Measurements from ENCODE around the gene ARSK. TPM values are rescaled to one million over a fixed set of nuclear protein-coding genes. Genes with fewer than 3 reads are reported as not detected.
A peak's percentile ranks its signal among the peaks of the same experiment; 100 is the strongest.
"Not testable (repeated sequence)": the region's sequence is repeated elsewhere in the genome, so short reads cannot be mapped to it uniquely, and the experiment has no call there.

ARSK gene
- total RNA-seq, 1 experiment from 2014 or later = 12.4 TPM

DNA sequence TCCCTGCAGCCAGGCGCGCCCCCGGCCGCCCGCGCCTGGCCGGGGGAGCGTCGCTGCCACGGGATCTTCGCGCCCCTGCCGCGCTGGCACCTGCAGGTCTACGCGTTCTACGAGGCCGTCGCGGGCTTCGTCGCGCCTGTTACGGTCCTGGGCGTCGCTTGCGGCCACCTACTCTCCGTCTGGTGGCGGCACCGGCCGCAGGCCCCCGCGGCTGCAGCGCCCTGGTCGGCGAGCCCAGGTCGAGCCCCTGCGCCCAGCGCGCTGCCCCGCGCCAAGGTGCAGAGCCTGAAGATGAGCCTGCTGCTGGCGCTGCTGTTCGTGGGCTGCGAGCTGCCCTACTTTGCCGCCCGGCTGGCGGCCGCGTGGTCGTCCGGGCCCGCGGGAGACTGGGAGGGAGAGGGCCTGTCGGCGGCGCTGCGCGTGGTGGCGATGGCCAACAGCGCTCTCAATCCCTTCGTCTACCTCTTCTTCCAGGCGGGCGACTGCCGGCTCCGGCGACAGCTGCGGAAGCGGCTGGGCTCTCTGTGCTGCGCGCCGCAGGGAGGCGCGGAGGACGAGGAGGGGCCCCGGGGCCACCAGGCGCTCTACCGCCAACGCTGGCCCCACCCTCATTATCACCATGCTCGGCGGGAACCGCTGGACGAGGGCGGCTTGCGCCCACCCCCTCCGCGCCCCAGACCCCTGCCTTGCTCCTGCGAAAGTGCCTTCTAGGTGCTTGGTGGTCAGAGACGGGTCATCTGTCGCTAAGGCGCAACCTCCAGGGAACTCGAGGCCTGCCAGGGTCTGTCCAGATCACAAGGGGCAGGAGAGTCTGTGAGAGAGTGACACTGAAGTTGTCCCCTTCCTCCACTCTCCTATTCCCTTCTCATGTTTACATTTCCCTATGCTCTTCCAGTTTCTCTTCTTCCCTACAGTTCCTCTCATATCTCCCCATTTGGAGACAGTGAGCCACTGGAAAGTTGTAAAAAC is 66.3 kb downstream of the ARSK start:
- DNase-seq (ENCODE audit: extremely low read depth, low read depth) = no peak

DNA sequence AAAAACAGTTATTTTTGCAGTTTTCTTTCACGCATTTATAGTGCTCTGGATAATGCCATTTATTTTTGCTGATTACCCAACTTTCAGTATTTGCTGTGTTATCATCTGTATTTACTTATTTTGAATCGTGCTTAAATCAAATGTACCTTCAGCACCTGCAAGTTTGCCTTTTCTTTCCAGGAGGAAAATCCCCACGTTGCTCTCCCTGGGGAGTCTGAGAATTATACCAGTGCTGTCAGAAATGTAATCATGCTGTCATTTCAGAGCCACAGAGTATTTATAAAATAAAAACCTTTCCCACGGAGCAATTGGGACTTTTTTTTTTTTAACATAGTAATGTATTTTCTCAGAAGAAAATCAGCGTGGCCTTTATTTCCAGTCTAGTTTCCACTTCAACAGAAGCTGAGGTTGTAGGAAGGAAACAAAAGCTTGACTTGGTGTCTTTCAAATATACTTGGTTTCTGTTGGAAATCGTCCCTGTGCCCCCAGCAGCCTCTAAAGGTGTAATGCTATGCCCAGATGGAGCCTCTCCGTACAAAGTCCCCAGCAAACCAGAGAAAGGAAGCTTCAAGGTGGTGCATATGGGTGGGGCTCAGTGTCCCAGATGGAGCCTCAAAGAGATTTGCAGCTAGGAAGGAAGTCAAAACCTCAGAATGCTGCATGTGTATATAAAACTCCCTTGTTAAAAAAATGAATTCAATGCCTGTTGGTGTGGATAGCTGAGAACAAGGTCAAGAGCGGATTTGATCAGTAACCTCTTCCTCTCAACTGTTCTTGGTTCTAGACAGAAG is 67.1 kb downstream of the ARSK start:
- no peak for DNase-seq (ENCODE audit: extremely low read depth, low read depth)

DNA sequence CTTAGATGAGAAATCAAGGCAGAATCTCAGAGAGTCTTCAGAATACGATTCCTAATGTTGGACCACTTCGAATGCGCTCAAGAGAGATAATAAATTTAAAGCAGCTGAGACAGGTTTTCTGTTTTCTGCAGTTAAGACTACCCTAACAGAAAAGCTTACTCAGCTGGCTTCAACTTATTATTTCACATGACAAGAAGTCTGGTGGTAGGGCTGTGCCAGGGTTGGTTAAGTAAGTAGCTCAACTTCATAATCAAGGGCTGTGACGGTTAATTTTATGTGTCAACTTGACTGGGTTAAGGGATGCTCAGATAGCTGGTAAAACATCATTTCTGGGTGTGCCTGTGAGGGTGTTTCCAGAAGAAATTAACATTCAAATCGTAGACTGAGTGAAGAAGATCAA is 68.8 kb downstream of the ARSK start:
- no peak for DNase-seq (ENCODE audit: extremely low read depth, low read depth)

DNA sequence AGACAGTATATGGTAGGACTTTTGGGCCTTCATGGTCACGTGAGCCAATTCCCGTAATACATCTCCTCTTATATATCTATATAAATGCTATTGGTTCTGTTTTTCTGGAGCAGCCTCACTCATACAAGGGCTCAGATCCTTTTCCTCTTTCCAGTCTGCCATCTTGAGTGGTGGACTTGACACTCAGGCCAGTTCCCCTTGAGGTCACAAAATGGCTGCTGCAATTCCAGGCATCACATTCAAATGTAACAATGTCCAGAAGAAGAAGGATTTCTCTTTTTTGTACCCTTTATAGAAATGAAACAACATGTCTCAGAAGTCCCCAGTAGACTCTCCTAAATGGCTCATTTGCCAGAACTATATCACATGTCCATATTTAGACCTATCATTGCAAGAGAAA is 69.5 kb downstream of the ARSK start:
- no peak for DNase-seq (ENCODE audit: extremely low read depth, low read depth)

DNA sequence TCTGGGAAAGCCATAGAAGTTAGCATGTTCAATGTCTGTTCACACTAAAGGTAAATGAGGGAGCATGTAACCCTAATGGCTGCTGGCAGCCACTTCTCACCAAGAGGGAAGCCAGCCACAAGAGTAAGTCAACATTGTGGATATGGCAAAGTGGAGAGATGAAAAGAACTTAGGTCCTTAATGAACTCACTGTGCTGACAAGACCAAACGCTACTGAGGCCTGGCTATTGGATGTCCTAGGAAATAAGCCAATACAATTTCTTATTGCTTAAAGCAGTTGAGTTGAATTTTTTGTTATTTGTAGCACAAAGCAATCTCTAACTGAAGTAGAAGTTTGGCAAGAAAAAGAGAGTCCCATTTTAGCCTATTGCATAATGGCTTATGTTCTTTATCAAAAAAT is 71.8 kb downstream of the ARSK start:
- no peak for DNase-seq (ENCODE audit: extremely low read depth, low read depth)

DNA sequence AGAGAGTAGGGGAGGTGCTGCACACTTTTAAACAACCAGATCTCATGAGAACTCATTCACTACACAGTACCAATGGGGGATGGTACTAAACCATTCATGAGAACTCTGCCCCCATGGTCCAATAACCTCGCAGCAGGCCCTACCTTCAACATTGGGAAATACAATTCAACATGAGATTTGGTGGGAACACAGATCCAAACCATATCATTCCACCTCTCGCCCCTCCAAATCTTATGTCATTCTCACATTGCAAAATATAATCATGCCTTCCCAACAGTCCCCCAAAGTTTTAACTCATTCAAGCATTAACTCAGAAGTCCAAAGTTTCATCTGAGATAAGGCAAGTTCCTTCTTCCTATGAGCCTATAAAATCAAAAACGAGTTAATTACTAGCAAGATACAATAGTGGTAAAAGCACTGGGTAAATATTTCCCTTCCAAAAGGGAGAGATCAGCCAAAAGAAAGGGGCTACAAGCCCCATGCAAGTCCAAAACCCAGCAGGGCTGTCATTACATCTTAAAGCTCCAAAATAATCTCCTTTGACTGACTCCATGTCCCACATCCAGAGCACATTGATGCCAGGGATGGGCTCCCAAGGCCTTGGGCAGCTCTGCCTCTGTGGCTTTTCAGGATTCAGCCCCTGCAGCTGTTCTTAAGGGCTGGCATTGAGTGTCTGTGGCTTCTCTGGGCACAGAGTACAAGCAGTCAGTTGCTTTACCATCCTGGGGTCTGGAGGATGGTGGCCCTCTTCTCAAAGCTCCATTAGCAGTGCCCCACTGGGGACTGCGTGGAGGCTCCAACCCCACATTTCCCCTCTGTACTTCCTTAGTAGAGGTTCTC is 73.3 kb downstream of the ARSK start:
- DNase-seq (ENCODE audit: extremely low read depth, low read depth) = no peak

DNA sequence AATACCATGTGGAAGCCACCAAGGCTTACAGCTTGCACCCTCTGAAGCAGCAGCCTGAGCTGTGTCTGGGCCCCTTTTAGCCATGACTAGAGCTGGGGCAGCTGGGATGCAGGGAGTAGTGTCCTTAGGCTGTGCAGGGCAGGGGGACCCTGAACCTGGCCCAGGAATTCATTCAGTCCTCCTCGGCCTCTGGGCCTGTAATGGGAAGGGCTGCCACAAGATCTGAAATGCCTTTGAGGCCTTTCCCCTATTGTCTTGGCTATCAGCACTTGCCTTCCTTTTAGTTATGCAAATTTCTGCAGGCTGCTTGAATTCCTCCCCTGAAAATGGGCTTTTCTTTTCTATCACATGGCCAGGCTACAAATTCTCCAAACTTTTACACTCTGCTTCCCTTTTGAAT is 74.0 kb downstream of the ARSK start:
- no peak for DNase-seq (ENCODE audit: extremely low read depth, low read depth)

DNA sequence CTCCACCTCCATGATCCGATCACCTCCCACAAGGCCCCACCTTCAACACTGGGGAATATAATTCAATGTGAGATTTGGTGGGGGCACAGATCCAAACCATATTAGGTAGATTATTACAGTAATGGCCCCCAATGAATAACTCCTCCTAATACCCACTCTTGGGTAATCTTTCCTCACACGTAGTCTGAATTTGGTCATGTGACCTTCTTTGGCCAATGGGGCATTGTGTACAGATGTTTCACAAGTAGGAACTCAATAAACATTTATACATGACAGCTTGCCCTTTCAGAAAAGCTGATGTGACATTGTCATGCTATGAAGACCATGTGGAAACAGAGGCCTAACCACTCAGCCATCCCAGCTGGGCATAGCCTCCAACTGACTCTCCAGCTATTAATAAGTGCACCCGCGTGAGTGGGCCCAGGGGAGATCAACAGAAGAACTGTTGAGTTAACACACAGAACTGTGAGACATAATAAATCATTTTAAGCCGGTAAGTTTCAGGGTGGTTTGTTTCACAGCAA is 75.6 kb downstream of the ARSK start:
- no peak for DNase-seq (ENCODE audit: extremely low read depth, low read depth)

DNA sequence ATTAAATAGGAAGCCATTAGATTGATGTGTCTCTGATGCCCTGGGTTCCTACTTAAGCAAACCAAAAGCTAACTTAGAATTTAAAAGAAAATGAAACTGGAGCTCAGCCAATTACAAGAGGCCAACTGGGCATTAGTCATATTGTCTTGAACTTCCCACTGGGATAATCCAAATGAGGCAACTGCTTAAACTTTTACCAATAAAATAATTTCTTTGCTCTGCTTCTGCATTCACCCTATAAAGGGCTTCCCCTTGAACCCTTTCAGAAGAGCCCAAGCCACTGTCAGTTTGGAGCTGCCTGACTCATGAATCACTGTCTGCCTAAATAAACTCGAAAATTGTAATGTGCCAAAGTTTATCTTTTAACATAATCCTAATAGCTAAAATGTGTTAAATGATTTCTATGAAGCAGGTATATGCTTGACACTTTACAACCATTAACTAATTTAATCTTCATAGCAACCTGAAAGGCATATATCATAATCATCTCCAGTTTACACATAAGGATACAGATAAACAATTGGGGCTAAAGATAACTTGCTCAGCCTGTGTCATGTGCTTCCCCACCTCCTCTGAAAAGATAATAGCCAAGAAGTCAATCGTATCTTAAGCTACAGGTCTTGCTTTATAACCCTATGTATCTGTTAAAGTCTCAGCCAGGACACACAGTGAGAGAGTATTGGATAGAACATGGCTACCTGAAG is 76.5 kb downstream of the ARSK start:
- no peak for DNase-seq (ENCODE audit: extremely low read depth, low read depth)

DNA sequence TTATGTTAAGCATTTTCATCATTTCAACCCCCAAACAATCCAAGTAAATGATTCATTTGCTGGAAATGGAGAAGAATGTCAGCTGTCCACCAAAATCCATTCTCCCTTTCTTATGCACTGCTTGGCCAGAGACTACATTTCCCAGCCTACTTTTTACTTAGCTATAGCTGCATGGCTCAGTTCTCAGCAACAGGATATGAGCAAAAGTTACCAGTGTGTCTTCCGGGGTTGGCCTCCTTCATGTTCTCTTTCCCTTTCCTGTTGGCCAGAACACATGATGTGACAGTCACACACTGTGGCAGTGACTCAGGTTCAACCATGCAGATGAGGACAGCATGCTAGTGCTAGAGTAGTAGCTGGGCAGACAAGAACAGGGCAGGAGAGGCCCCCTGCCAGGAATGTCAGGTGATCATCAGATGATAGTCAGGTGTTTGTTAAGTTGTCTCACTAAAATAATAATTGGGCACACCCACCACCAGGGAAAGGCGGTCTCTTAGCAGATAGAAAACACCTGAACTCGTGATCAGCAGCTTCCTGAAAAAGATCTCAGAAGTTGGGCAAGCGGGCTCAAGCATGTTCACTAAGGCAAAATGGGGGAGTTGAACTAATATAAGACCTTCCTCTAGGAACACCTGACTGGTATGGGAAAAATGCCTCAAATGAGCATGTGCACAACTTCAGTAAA is 77.2 kb downstream of the ARSK start:
- no peak for DNase-seq (ENCODE audit: extremely low read depth, low read depth)

DNA sequence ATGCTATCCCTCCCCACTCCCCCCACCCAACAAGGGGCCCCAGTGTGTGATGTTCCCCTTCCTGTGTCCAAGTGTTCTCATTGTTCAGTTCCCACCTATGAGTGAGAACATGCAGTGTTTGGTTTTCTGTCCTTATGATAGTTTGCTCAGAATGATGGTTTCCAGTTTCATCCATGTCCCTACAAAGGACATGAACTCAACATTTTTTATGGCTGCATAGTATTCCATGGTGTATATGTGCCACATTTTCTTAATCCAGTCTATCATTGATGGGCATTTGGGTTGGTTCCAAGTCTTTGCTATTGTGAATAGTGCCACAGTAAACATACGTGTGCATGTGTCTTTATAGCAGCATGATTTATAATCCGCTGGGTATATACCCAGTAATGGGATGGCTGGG is 78.0 kb downstream of the ARSK start:
- not testable (repeated sequence) for DNase-seq (ENCODE audit: extremely low read depth, low read depth)

DNA sequence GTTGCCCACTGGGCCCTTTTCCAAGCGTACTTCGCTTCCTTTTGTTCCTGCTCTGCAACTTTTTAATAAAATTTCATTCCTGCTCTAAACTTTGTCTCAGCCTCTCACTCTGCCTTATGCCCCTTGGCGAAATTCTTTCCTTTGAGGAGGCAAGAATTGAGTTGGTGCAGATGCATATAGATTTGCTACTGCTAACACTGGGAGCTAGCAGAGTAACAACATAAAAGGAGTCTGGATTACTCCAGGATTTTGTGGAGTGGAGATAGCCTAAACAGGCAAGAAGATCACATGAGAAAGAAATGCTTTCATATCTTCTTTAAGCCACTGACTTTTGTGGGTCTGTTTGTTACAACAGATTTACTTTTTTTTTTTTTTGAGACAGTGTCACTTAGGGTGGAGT is 78.8 kb downstream of the ARSK start:
- DNase-seq (ENCODE audit: extremely low read depth, low read depth) = no peak

DNA sequence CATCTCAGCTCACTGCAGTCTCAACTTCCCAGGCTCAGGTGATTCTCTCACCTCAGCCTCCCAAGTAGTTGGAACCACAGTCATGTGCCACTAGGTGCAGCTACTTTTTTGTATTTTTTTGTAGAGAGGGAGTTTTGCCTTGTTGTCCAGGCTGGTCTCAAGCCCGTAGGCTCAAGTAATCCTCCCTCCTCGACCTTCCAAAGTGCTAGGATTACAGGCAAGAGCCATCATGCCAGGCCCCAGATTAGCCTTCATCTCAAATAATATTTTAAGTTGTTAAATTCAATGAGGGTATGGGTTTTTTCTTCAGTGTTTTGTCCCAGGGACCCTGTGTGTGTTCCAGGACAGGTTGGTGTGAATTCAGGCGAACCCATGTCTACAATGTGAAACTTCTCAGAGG is 79.2 kb downstream of the ARSK start:
- DNase-seq (ENCODE audit: extremely low read depth, low read depth) = no peak

DNA sequence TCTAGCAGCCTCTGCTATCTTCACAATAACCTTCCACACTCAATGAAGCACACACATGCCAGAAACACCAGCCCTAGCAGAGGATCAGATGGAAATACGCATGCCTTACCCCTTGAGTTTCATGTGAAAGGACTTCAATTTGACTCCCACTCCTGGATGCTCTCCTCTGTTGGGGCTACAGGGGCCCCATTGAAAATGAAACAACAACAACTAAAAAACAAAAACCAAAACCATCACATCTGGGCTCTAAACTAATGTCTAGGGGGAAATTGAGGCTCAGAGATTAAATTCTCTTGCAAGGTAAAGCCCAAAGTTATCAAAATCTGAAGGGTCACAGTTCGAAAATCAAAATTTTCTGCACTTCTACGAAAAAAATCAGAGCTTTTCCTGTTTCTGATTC is 83.7 kb downstream of the ARSK start:
- DNase-seq (ENCODE audit: extremely low read depth, low read depth) = no peak

DNA sequence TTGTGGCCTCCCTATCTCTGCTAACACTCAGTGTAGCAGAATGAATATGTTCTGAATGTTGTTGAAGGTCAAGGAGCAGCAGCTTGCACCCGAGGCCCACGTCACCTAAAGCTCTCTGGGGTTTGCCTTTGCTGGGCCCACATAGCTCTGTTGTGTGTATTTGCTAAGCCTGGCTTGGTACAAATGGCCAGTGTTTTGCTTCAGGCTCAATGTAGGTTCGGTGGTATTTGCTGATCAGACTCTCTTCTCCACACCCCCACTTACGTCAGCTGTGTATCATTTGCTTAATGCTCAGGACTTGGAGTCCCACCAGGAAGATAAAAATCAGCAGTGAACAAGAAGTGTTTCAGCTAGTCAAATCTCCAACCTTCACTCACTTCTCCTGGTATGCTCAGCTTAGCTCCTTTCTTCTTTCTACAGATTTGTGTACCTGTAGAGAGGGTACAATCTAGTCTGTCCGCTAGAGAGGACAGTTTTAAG is 86.9 kb downstream of the ARSK start:
- no peak for DNase-seq (ENCODE audit: extremely low read depth, low read depth)

DNA sequence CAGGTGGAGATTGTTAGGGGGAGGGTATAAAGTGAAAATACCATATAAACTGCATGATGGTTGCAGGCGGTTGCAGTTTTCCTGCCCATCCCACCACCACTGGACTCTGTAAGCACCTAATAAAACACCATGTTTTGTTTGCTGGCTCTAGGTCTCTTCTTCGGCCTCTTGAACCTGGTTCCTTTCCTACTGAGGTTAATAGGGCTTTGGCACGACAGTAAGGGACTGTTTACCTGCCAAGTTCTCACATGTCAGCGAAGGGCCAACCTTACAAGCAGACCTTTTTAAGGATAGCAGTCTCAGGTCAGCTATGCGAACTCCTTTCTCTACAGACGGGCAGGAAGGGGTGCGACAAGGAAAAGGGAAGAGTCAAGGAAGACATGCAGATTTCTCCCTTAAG is 88.3 kb downstream of the ARSK start:
- DNase-seq (ENCODE audit: extremely low read depth, low read depth) = no peak

DNA sequence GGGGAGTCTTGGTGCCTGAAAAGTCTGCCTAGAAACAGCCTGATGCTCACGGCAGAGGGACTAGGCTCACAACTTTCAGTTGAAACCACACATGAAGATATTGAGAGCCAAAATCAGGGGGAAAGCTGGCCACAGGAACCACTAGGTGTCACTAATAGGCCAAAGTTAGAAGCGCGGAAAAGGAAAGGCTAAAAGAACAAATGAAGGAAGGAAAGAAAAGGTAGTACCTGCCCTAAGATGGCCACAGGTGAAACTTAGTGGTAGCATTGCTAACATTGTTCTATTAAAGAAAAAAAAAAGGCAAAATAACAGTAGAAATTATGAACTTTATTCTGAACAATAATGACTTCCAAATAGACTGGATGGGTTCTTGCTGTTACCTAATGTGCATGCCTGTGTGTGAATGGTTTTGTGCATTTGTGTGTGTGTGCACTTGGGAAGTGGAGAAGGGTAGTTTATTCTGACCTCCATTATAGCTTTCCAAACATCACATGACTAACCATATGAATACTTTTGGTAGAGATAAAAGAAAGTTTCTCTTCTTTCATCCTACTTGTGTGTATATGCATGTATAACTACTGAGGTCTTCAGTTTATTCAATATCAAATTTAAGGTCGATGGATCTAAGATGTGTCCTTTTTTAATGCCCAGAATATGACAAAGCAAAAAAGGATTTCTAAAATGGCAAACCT is 89.6 kb downstream of the ARSK start:
- DNase-seq (ENCODE audit: extremely low read depth, low read depth) = peak; percentile 70

DNA sequence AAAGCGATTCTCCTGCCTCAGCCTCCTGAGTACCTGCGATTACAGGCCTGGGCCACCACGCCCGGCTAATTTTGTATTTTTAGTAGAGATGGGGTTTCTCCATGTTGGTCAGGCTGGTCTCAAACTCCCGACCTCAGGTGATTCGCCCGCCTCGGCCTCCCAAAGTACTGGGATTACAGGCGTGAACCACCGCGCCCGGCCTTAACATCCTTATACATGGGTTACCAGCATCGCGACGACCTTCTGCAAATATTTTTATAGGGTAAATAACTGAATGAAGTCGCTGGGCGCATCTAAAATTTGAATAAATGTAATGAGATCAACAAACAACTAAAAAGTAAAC is 91.3 kb downstream of the ARSK start:
- not testable (repeated sequence) for DNase-seq (ENCODE audit: extremely low read depth, low read depth)

All from NCI-H460 (cell line).